Lower lobe of right lung (tissue), 2 donors: ENCODE data around the gene KLHDC8B. TPM values are rescaled to one million over a fixed set of nuclear protein-coding genes. Genes with fewer than 3 reads are reported as not detected.
"Not testable (repeated sequence)": the region's sequence is repeated elsewhere in the genome, so short reads cannot be mapped to it uniquely, and the experiment has no call there.

Source experiments
- ATAC-seq, 2 donors: fragments of 200-7000 bp; cut with Tn5 transposase; one replicate each; pipeline ENCODE4 v1.9.1; 2020 to 2022; ENCODE audit warnings: mild to moderate bottlenecking in 2 of 2, moderate library complexity in 2 of 2
- DNase-seq: peaks from one replicate; pipeline ENCODE4 v3.0.0-alpha.2; 2020
- H3K27ac ChIP-seq: fragments of 200-600 bp; one replicate; pipeline ENCODE4 v1.8.0; 2022
- H3K27me3 ChIP-seq: fragments of 200-600 bp; one replicate; pipeline ENCODE4 v1.8.0; 2022; ENCODE audit warnings: low read depth
- H3K36me3 ChIP-seq: fragments of 200-600 bp; one replicate; pipeline ENCODE4 v1.8.0; 2022; ENCODE audit warnings: mild to moderate bottlenecking
- H3K4me1 ChIP-seq: fragments of 200-600 bp; one replicate; pipeline ENCODE4 v1.8.0; 2022
- H3K4me3 ChIP-seq: fragments of 200-600 bp; one replicate; pipeline ENCODE4 v1.8.0; 2022; ENCODE audit warnings: mild to moderate bottlenecking
- H3K9me3 ChIP-seq: fragments of 200-600 bp; one replicate; pipeline ENCODE4 v1.8.0; 2022
- CTCF ChIP-seq: fragments of 200-600 bp; IDR thresholded peaks from one replicate; pipeline ENCODE4 v1.8.0; 2022; ENCODE audit warnings: antibody characterized with exemption, mild to moderate bottlenecking
- intact Hi-C: fragments of 100-400 bp; cut with DNase I; formaldehyde crosslinking; loops from one replicate; pipeline ENCODE4 v1.11.0; 2022
- total RNA-seq: library from RNA; stranded (reverse); fragmentation: NEBNext Ultra II Directional; extraction: Animal tissue kit (Norgen Biotek cat#: 25700); gene quantifications from one replicate; pipeline ENCODE4 v1.2.1, GENCODE V29; 2021
- donor health status: DM: no; HTN: yes; CAD: no; lungs with severe emphysema.

Gene KLHDC8B
- total RNA-seq, 1 donor from 2014 or later, result 34.8 TPM

GRCh38 chr3:49213541-49213943 lies 42.1 kb downstream of the KLHDC8B start:
- peaks cover 8% of the 10 kb centered on the region for H3K4me1 ChIP-seq
- ATAC-seq, result no peak
- no peak overlapping the region for H3K27ac ChIP-seq
- intact Hi-C loops, result no loop called here
- H3K9me3 ChIP-seq, result no peaks in the 10 kb centered on the region
- no peaks in the 10 kb centered on the region for H3K27me3 ChIP-seq
- H3K4me3 ChIP-seq, result no peak overlapping the region
- DNase-seq, result no peak
- no peaks in the 10 kb centered on the region for H3K36me3 ChIP-seq
- no peak for TF ChIP-seq CTCF

- H3K36me3 ChIP-seq, result no peaks in the 10 kb centered on the region
- H3K27me3 ChIP-seq, result no peaks in the 10 kb centered on the region
- no peak overlapping the region for H3K27ac ChIP-seq
- H3K4me3 ChIP-seq, result no peak overlapping the region
- H3K9me3 ChIP-seq, result no peaks in the 10 kb centered on the region
- intact Hi-C loops, result no loop called here
- no peak for ATAC-seq
- H3K4me1 ChIP-seq, result peaks cover 13% of the 10 kb centered on the region
- no peak for DNase-seq
- no peak for TF ChIP-seq CTCF
Observed at GRCh38 chr3:49213998-49214397, 42.6 kb downstream of the KLHDC8B start.

- H3K4me3 ChIP-seq, H3K36me3 ChIP-seq, H3K9me3 ChIP-seq, H3K27me3 ChIP-seq, ATAC-seq, DNase-seq, H3K27ac ChIP-seq, intact Hi-C loops: not testable (repeated sequence)
- H3K4me1 ChIP-seq, result peaks cover 16% of the 10 kb centered on the region
Observed at GRCh38 chr3:49216687-49217086, 45.3 kb downstream of the KLHDC8B start.

- ATAC-seq, H3K27ac ChIP-seq, H3K4me3 ChIP-seq, H3K9me3 ChIP-seq, H3K36me3 ChIP-seq, H3K27me3 ChIP-seq, intact Hi-C loops, DNase-seq: not testable (repeated sequence)
- H3K4me1 ChIP-seq, result peaks cover 16% of the 10 kb centered on the region
Observed at GRCh38 chr3:49217108-49217507, 45.7 kb downstream of the KLHDC8B start.

- Histone ChIP-seq H3K27ac (peak overlapping the region; percentile 61), H3K27me3 (no peaks in the 10 kb centered on the region), H3K36me3 (no peaks in the 10 kb centered on the region), H3K9me3 (no peaks in the 10 kb centered on the region), H3K4me1 (peaks cover 16% of the 10 kb centered on the region), H3K4me3 (no peak overlapping the region)
- no peak for TF ChIP-seq CTCF
- intact Hi-C loops, result no loop called here
- ATAC-seq, result peak; percentile 25 to 30
- no peak for DNase-seq
Observed at GRCh38 chr3:49217688-49218470, 46.5 kb downstream of the KLHDC8B start.

GRCh38 chr3:49218471-49218989 lies 47.1 kb downstream of the KLHDC8B start:
- H3K9me3 ChIP-seq, intact Hi-C loops, H3K4me3 ChIP-seq, H3K27me3 ChIP-seq, H3K36me3 ChIP-seq: not testable (repeated sequence)
- peak; percentile 70 for DNase-seq
- peak; percentile 88 to 93 for ATAC-seq
- peaks cover 16% of the 10 kb centered on the region for H3K4me1 ChIP-seq
- peak overlapping the region; percentile 61 for H3K27ac ChIP-seq

- Histone ChIP-seq H3K27me3 (no peaks in the 10 kb centered on the region), H3K27ac (peak overlapping the region; percentile 61), H3K36me3 (no peaks in the 10 kb centered on the region), H3K9me3 (no peaks in the 10 kb centered on the region), H3K4me1 (peaks cover 16% of the 10 kb centered on the region), H3K4me3 (no peak overlapping the region)
- DNase-seq, result no peak
- ATAC-seq, result no peak
- no peak for TF ChIP-seq CTCF
- intact Hi-C loops, result no loop called here
Observed at GRCh38 chr3:49219132-49219531, 47.7 kb downstream of the KLHDC8B start.

GRCh38 chr3:49220985-49221563 lies 49.7 kb downstream of the KLHDC8B start:
- H3K27ac ChIP-seq, intact Hi-C loops, ATAC-seq, H3K9me3 ChIP-seq, H3K27me3 ChIP-seq, H3K4me3 ChIP-seq, H3K36me3 ChIP-seq, DNase-seq: not testable (repeated sequence)
- peaks cover 16% of the 10 kb centered on the region for H3K4me1 ChIP-seq
